ENCODE data around the gene SLC22A12. TPM values are rescaled to one million over a fixed set of nuclear protein-coding genes. Genes with fewer than 3 reads are reported as not detected.
A peak's percentile ranks its signal among the peaks of the same experiment; 100 is the strongest.

SLC22A12 gene
- total and polyA plus RNA-seq, 8 donors, result not detected

DNA sequence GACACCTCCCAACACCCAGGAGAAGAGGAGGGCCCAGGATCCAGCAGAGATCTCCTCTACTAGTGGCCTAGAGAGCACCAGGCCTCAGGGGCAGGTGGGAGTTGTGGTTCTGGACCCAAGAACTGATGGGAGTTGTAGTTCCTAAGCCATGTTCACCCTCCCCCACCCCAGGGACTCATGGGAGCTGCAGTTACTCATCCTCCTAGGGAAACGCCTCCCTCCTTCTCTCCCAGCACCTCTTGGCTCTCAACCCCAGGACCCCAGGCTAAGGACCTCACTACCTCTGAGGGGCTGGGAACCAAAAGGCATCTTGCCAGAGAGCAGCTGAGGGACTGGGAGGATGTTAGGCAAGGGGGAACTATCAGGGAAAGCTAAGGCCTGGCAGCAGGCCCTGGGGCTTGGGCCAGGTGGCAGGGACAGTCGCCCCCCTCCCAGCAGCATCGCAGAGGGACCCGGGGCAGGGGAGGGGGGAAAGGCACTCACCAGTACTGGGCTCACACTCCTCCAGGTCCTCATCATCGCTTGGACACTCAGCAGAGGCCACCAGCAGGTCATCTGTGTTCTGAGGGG, 28.9 kb downstream of the SLC22A12 start:
- DNase-seq, result peak in 5 of 6 donors; percentile 57 to 78 (median 65)
- intact Hi-C loops (cut with DNase I), result no loop called here
- H3K9me3 ChIP-seq, result no peaks in the 10 kb centered on the region
- no peaks in the 10 kb centered on the region for H3K27me3 ChIP-seq
- no peak for FAIRE-seq
- no peak for TF ChIP-seq CTCF (IDR thresholded peaks at IDR 0.05)
- H3K4me3 ChIP-seq, result peak overlapping the region in 1 of 4 donors; percentile 41
- peaks cover 0 to 28% (median 11%) of the 10 kb centered on the region in 3 donors for H3K4me1 ChIP-seq
- H3K27ac ChIP-seq, result peak overlapping the region in 3 of 4 donors; percentile 49 to 82 (median 71)
- ATAC-seq, result peak; percentile 82 to 85 (median 85)
- WGBS, 2 donors, result 50 to 56% methylated on average over 5 of the region's 5 CpGs
- no peaks in the 10 kb centered on the region for H3K36me3 ChIP-seq

DNA sequence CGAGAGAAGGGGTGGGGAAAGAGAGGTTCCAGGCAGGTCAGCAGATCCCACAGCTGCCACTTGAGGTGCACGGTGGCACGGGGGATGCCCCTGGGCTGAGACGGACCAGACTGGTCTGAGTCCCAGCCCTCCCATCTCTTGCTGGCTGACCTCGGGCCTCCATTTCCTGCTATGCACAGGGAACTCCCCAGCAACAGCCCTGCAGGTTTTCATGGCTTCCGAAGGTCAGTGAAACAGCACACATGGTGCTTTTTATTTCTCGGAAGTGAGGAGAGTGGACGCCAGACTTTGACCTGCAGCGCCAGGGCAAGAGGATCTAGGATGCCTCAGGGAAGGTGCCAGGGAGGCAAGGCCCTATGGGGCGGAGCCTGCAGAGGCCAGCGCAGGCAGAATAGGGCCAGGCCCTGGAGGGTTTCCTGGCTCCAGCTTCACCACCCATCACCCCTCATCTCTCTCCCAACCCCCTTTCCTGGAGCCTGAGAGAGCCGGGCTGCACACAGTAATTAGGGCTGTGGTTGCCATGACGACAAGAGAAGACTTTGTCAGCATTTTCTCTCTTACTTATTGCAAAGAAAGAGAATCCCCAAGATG, 29.5 kb downstream of the SLC22A12 start:
- no peaks in the 10 kb centered on the region for H3K27me3 ChIP-seq
- TF ChIP-seq CTCF (IDR thresholded peaks at IDR 0.05), result no peak
- WGBS, 2 donors, result 34 to 39% methylated on average over 13 of the region's 13 CpGs
- H3K36me3 ChIP-seq, result no peaks in the 10 kb centered on the region
- FAIRE-seq (no peak), ATAC-seq (peak; percentile 61 to 79 (median 76)), DNase-seq (peak in 5 of 6 donors; percentile 56 to 78 (median 63))
- H3K4me3 ChIP-seq, result peak overlapping the region in 1 of 4 donors; percentile 41
- peak overlapping the region in 3 of 4 donors; percentile 49 to 82 (median 71) for H3K27ac ChIP-seq
- no peaks in the 10 kb centered on the region for H3K9me3 ChIP-seq
- intact Hi-C loops (cut with DNase I), result no loop called here
- peaks cover 0 to 28% (median 11%) of the 10 kb centered on the region in 3 donors for H3K4me1 ChIP-seq

DNA sequence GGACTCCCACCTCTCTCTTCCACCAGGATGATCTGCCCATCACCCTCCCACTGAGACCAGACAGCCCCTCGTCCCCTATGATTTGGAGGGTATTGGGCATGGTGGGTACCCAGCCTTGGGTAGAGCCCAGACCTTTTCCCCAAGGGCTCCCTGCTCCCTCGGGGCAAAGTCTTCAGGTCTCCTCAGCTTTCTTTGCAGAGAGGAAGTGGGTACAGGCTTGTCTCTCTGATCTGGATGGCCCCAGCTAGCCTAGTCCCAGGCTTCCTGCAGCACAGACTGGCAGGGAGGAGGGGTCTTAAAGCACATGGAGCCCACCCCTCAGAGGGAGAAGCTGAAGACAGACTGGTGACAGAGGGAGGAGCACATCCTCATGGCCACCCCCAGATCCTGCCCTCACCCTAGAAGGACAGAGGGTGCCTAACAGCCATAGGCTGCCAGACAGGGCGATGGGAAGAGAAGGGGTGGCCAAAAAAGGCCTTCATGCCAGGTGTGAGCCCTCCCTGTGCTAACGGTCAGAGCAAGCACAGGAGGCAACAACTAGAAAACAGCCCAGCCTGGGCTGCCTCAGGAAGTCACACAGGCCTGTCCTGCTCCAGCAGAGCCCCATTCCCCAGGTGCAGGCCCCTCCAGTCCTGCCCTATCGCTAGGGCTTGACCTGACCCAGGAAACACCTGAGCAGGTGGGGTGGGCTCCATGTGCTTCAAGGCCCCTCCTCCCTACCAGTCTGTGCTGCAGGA, 30.4 kb downstream of the SLC22A12 start:
- FAIRE-seq (no peak), ATAC-seq (no peak), DNase-seq (peak in 1 of 6 donors; percentile 25)
- Histone ChIP-seq H3K4me1 (peaks cover 0 to 28% (median 11%) of the 10 kb centered on the region in 3 donors), H3K9me3 (no peaks in the 10 kb centered on the region), H3K27ac (peak overlapping the region in 2 of 4 donors; percentile 71 to 82), H3K27me3 (no peaks in the 10 kb centered on the region), H3K36me3 (no peaks in the 10 kb centered on the region), H3K4me3 (no peak overlapping the region)
- no peak for TF ChIP-seq CTCF (IDR thresholded peaks at IDR 0.05)
- WGBS, 2 donors, result 83 to 88% methylated on average over 5 of the region's 5 CpGs
- intact Hi-C loops (cut with DNase I), result no loop called here

- DNase-seq (peak in 1 of 6 donors; percentile 53), FAIRE-seq (no peak), ATAC-seq (no peak)
- Histone ChIP-seq H3K27me3 (no peaks in the 10 kb centered on the region), H3K9me3 (no peaks in the 10 kb centered on the region), H3K36me3 (no peaks in the 10 kb centered on the region), H3K4me1 (peaks cover 0 to 28% (median 11%) of the 10 kb centered on the region in 3 donors), H3K27ac (no peak overlapping the region), H3K4me3 (no peak overlapping the region)
- TF ChIP-seq CTCF (IDR thresholded peaks at IDR 0.05), result no peak
- intact Hi-C loops (cut with DNase I), result no loop called here
- 88 to 93% methylated on average over 18 to 19 of the region's 19 CpGs for WGBS, 2 donors
Measured at GRCh38 chr11:64622681-64623080, 31.7 kb downstream of the SLC22A12 start.

All from pancreas (tissue), 10 donors.